Testis (tissue), 2 donors: Measurements from ENCODE around the gene DNAH6.

ENCODE experiments used
- CTCF ChIP-seq, 3 experiments: fragments of 450-650 bp in 2 of 3; fragments of 200-600 bp in 1 of 3; sonication (generic) in 1 of 3; IDR thresholded peaks; one replicate each; pipeline ENCODE4 v1.5.1; 2016 to 2019; ENCODE audit warnings: antibody characterized with exemption in 3 of 3, mild to moderate bottlenecking in 2 of 3, moderate library complexity in 1 of 3
- POLR2A ChIP-seq: fragments of 450-650 bp; IDR thresholded peaks from one replicate; pipeline ENCODE4 v1.6.1; 2017; ENCODE audit warnings: antibody characterized with exemption, mild to moderate bottlenecking, moderate library complexity

- TF ChIP-seq CTCF (IDR thresholded peaks at IDR 0.05): peak; percentile 61 to 70 (median 67)
- TF ChIP-seq POLR2A: no peak
Observed at GRCh38 chr2:84495539-84496146, 20.7 kb upstream of the DNAH6 start.
